ENCODE data around the gene INAFM2.

GRCh38 chr15:40338041-40338657 is 14.7 kb downstream of the INAFM2 start:
- TF ChIP-seq, protein P1, sequence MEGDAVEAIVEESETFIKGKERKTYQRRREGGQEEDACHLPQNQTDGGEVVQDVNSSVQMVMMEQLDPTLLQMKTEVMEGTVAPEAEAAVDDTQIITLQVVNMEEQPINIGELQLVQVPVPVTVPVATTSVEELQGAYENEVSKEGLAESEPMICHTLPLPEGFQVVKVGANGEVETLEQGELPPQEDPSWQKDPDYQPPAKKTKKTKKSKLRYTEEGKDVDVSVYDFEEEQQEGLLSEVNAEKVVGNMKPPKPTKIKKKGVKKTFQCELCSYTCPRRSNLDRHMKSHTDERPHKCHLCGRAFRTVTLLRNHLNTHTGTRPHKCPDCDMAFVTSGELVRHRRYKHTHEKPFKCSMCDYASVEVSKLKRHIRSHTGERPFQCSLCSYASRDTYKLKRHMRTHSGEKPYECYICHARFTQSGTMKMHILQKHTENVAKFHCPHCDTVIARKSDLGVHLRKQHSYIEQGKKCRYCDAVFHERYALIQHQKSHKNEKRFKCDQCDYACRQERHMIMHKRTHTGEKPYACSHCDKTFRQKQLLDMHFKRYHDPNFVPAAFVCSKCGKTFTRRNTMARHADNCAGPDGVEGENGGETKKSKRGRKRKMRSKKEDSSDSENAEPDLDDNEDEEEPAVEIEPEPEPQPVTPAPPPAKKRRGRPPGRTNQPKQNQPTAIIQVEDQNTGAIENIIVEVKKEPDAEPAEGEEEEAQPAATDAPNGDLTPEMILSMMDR (conservative IDR thresholded peaks at IDR 0.05; ENCODE audit: low read length) = peak; percentile 94
- TF ChIP-seq EZH2phosphoT487 (IDR thresholded peaks at IDR 0.05; ENCODE audit: borderline replicate concordance, low read depth, low read length) = no peak

Measured in OCI-LY7 (cell line).